SK-N-SH (cell line): Measurements from ENCODE around the gene NTRK3. TPM values are rescaled to one million over a fixed set of nuclear protein-coding genes. Genes with fewer than 3 reads are reported as not detected.

Experiments
- CTCF ChIA-PET: fragments of 300-600, 350-600 bp; formaldehyde crosslinking; extraction: SDS; loops from one replicate; lab custom pipeline; 2021; lab: Yijun Ruan, JAX
- POLR2A ChIA-PET: fragments of 350-600 bp; sonication (Branson Sonifier 250); formaldehyde crosslinking; extraction: SDS; loops from one replicate; lab custom pipeline; 2020; ENCODE audit warnings: antibody characterized with exemption, inconsistent platforms; lab: Yijun Ruan, JAX
- DNase-seq: peaks from one replicate; pipeline ENCODE4 v3.0.0; 2012
- H2AFZ ChIP-seq: fragments of 200-600 bp; sonication (generic); 2 replicates; pipeline ENCODE4 v1.8.1; 2016; ENCODE audit warnings: antibody characterized with exemption, mild to moderate bottlenecking, low read depth
- H3F3A ChIP-seq: fragments of 200-600 bp; sonication (generic); replicated peaks from 2 replicates; pipeline ENCODE3; 2016; ENCODE audit warnings: antibody characterized with exemption, mild to moderate bottlenecking; ENCODE audit not compliant: insufficient read depth
- H3K27ac ChIP-seq, 2 experiments: fragments of 200-500 bp in 1 of 2; fragments of 200-600 bp in 1 of 2; sonication (Bioruptor generic) in 1 of 2; sonication (generic), shearing (Covaris generic) in 1 of 2; 2 replicates each; pipeline versions ENCODE4 v1.5.1 to v1.6.1; 2014 to 2016; ENCODE audit warnings: low read depth in 2 of 2, inconsistent platforms in 1 of 2, low read length in 1 of 2, mild to moderate bottlenecking in 1 of 2, mixed read lengths in 1 of 2
- H3K27me3 ChIP-seq: fragments of 200-600 bp; sonication (generic), shearing (Covaris generic); 2 replicates; pipeline ENCODE4 v1.6.1; 2016; ENCODE audit warnings: mixed run types; ENCODE audit not compliant: insufficient read depth
- H3K36me3 ChIP-seq, 2 experiments: fragments of 200-500 bp in 1 of 2; fragments of 200-600 bp in 1 of 2; sonication (Bioruptor generic) in 1 of 2; sonication (generic) in 1 of 2; replicated peaks in 1 of 2; 2 replicates each; pipeline versions ENCODE3 to v1.5.1; 2014 to 2016; ENCODE audit warnings: low read length in 1 of 2, mild to moderate bottlenecking in 1 of 2; ENCODE audit not compliant: insufficient read depth in 2 of 2, control insufficient read depth in 1 of 2
- H3K4me1 ChIP-seq, 2 experiments: fragments of 200-500 bp in 1 of 2; fragments of 200-600 bp in 1 of 2; sonication (Bioruptor generic) in 1 of 2; sonication (generic), shearing (Covaris generic) in 1 of 2; 2 replicates each; pipeline versions ENCODE4 v1.5.1 to v1.6.1; 2014 to 2016; ENCODE audit warnings: low read depth in 1 of 2, low read length in 1 of 2, mixed run types in 1 of 2; ENCODE audit not compliant: insufficient read depth in 2 of 2, control insufficient read depth in 1 of 2
- H3K4me2 ChIP-seq: fragments of 200-600 bp; sonication (generic), shearing (Covaris generic); 2 replicates; pipeline ENCODE4 v1.6.1; 2017; ENCODE audit warnings: mixed run types
- H3K4me3 ChIP-seq, 2 experiments: fragments of 200-500 bp in 1 of 2; fragments of 200-600 bp in 1 of 2; sonication (Bioruptor generic) in 1 of 2; sonication (generic), shearing (Covaris generic) in 1 of 2; 2 replicates each; pipeline versions ENCODE4 v1.5.1 to v1.8.1; 2014 to 2016; ENCODE audit warnings: low read depth in 2 of 2, inconsistent platforms in 1 of 2, low read length in 1 of 2, mild to moderate bottlenecking in 1 of 2, mixed read lengths in 1 of 2, moderate library complexity in 1 of 2
- H3K79me2 ChIP-seq: fragments of 200-600 bp; sonication (generic); 2 replicates; pipeline ENCODE4 v1.8.1; 2017; ENCODE audit warnings: mild to moderate bottlenecking; ENCODE audit not compliant: insufficient read depth
- H3K9ac ChIP-seq: fragments of 200-600 bp; sonication (generic); 2 replicates; pipeline ENCODE4 v1.6.1; 2017; ENCODE audit warnings: mixed run types
- H3K9me2 ChIP-seq: fragments of 200-600 bp; sonication (generic); 2 replicates; pipeline ENCODE4 v1.6.1; 2017; ENCODE audit warnings: mixed run types
- H3K9me3 ChIP-seq: fragments of 200-600 bp; sonication (generic); 2 replicates; pipeline ENCODE4 v1.6.1; 2017; ENCODE audit warnings: mixed run types, mild to moderate bottlenecking, moderate library complexity
- H4K20me1 ChIP-seq: fragments of 200-600 bp; sonication (generic); 2 replicates; pipeline ENCODE4 v1.6.1; 2017; ENCODE audit warnings: mild to moderate bottlenecking, mixed run types; ENCODE audit not compliant: insufficient read depth
- EP300 ChIP-seq, 2 experiments: IDR thresholded peaks; 2 replicates each; pipeline versions ENCODE4 v1.4.0 to v1.6.1; 2012; ENCODE audit warnings: borderline replicate concordance in 1 of 2, low read depth in 1 of 2, low read length in 1 of 2
- EZH2phosphoT487 ChIP-seq: fragments of 200-600 bp; sonication (generic); IDR thresholded peaks from 2 replicates; pipeline ENCODE4 v1.6.1; 2017; ENCODE audit warnings: low read depth, mixed run types, mild to moderate bottlenecking, antibody characterized with exemption, moderate library complexity, borderline replicate concordance
- FOXJ3 ChIP-seq: sonication (generic); formaldehyde crosslinking; IDR thresholded peaks from 2 replicates; pipeline ENCODE4 v1.5.1; 2020; ENCODE audit warnings: mild to moderate bottlenecking, missing genetic modification reagents
- MEF2A ChIP-seq: IDR thresholded peaks from 2 replicates; pipeline ENCODE4 v1.4.0; 2012; ENCODE audit warnings: low read depth, borderline replicate concordance
- MXI1 ChIP-seq: IDR thresholded peaks from 2 replicates; pipeline ENCODE4 v1.6.1; 2012; ENCODE audit warnings: mild to moderate bottlenecking, low read depth, low read length, improper control_type of control experiment
- POLR2AphosphoS5 ChIP-seq: IDR thresholded peaks from 2 replicates; pipeline ENCODE4 v1.6.1; 2012; ENCODE audit warnings: low read depth, low read length
- YY1 ChIP-seq: IDR thresholded peaks from 2 replicates; pipeline ENCODE4 v1.4.0; 2012; ENCODE audit warnings: low read depth, mild to moderate bottlenecking
- WGBS: methylation state at CpG from one replicate; pipeline ENCODE4 v1.1.6; 2017; ENCODE audit warnings: low lambda C conversion rate; 5-methylcytosine and 5-hydroxymethylcytosine counted together
- polyA plus RNA-seq, 3 experiments: library from polyadenylated mRNA; depleted of rRNA; stranded (reverse); fragments of >200 nt; gene quantifications; 2 replicates each; pipeline ENCODE4 v1.2.3, GENCODE V29; 2012
- TF ChIP-seq, protein P1 (sequence below): IDR thresholded peaks from 2 replicates; pipeline ENCODE4 v1.6.1; 2012; ENCODE audit warnings: mild to moderate bottlenecking, low read depth, low read length, moderate library complexity

Gene NTRK3
- polyA plus RNA-seq, 1 of the 3 experiments (the other 2 are of a cell fraction), result 2.6 TPM

DNA sequence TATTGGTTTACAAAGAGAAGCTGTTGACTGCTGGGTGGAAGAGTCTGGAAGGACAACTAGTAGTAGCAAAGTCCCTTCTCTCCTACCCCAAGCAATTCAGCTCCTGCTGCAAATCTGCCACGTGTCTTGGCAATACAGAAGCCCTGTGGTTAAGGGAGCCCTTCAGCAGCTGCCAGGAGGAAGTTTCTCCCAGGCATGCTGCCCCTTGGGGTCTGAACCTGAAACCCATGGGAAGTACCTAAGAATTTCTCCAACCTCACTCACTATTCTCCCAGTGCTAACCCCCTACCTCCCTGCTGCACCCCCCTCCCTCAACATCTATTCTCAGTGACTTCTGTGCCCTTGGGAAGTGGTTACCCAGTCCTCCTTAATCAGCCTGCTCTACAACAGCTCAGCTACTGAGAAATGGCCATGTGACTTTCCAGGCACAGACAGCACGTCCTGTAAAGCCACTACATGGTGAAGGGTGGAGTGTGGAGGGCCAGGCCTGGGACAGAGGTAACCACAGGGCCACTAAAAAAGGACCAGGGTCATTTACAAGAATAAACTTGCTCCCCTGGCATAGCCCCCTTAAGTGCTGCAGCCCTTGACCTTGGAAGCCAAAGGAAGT, 316.6 kb downstream of the NTRK3 start:
- no peak overlapping the region for H2AFZ ChIP-seq
- no peak for DNase-seq
- TF ChIP-seq EP300 (IDR thresholded peaks at IDR 0.05; ENCODE audit: borderline replicate concordance in 1 of 2, low read depth in 1 of 2, low read length in 1 of 2), result no peak
- CTCF ChIA-PET, result interaction anchor here (0.6 kb wide), 1 partner anchor 48 kb away, joined by 3 read pairs; no protein-coding TSS in a partner anchor
- no peak overlapping the region for H3K27ac ChIP-seq
- H4K20me1 ChIP-seq, result no peaks in the 10 kb centered on the region
- POLR2A ChIA-PET, result no interaction called here
- no peaks in the 10 kb centered on the region for H3K27me3 ChIP-seq
- 40% methylated on average over 2 of the region's 2 CpGs for WGBS
- no peaks in the 10 kb centered on the region for H3K36me3 ChIP-seq
- H3F3A ChIP-seq, result no peaks in the 10 kb centered on the region
- no peaks in the 10 kb centered on the region for H3K9me2 ChIP-seq
- H3K4me2 ChIP-seq, result no peak overlapping the region
- no peak overlapping the region for H3K9ac ChIP-seq
- no peaks in the 10 kb centered on the region for H3K79me2 ChIP-seq
- no peak overlapping the region for H3K4me3 ChIP-seq
- H3K4me1 ChIP-seq, result peaks cover 3 to 5% of the 10 kb centered on the region in 2 experiments; a peak in 1 of 4 replicates
- H3K9me3 ChIP-seq, result no peaks in the 10 kb centered on the region

DNA sequence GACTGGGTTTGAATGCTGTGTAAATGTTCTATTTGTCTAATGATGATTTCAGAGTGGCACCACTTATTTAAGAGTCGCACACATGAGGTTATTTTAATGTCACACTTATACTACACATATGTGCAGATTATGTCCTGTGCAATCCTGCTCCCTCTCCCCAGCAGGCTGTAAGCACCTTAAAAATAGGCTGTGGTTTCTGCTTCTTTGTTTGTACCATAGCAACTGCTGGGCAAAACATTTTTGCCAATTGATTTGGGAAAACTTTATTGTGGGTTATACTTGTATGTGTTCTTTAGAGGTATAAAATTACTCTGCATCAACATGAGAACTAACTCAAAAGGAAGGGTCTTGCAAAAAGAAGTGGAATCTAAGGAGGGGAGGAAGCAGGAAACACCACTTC, 318.5 kb downstream of the NTRK3 start:
- ChIA-PET POLR2A (no interaction called here), CTCF (no interaction called here)

More for the DNA sequence above, 318.5 kb downstream of the NTRK3 start:
- Histone ChIP-seq H3K4me1 (peaks cover 3 to 5% of the 10 kb centered on the region in 2 experiments; a peak in 1 of 4 replicates), H3K79me2 (no peaks in the 10 kb centered on the region), H3K4me2 (peak overlapping the region; percentile 45; the same call in 1 of the 2 replicates), H3K9me3 (no peaks in the 10 kb centered on the region), H3K9me2 (no peaks in the 10 kb centered on the region), H3K27me3 (no peaks in the 10 kb centered on the region), H3K4me3 (no peak overlapping the region), H3K36me3 (no peaks in the 10 kb centered on the region), H3F3A (no peaks in the 10 kb centered on the region), H3K9ac (peak overlapping the region; percentile 21; the same call in 1 of the 2 replicates), H2AFZ (peak overlapping the region; percentile 62; the same call in 1 of the 2 replicates), H3K27ac (peak overlapping the region in 1 of 2 experiments; percentile 57; a peak in 2 of 4 replicates), H4K20me1 (no peaks in the 10 kb centered on the region)
- TF ChIP-seq FOXJ3 (CRISPR knock-in tag) (no peak), YY1 (no peak), MXI1 (no peak), POLR2AphosphoS5 (no peak), MEF2A (no peak), EZH2phosphoT487 (no peak)
- TF ChIP-seq, protein P1, sequence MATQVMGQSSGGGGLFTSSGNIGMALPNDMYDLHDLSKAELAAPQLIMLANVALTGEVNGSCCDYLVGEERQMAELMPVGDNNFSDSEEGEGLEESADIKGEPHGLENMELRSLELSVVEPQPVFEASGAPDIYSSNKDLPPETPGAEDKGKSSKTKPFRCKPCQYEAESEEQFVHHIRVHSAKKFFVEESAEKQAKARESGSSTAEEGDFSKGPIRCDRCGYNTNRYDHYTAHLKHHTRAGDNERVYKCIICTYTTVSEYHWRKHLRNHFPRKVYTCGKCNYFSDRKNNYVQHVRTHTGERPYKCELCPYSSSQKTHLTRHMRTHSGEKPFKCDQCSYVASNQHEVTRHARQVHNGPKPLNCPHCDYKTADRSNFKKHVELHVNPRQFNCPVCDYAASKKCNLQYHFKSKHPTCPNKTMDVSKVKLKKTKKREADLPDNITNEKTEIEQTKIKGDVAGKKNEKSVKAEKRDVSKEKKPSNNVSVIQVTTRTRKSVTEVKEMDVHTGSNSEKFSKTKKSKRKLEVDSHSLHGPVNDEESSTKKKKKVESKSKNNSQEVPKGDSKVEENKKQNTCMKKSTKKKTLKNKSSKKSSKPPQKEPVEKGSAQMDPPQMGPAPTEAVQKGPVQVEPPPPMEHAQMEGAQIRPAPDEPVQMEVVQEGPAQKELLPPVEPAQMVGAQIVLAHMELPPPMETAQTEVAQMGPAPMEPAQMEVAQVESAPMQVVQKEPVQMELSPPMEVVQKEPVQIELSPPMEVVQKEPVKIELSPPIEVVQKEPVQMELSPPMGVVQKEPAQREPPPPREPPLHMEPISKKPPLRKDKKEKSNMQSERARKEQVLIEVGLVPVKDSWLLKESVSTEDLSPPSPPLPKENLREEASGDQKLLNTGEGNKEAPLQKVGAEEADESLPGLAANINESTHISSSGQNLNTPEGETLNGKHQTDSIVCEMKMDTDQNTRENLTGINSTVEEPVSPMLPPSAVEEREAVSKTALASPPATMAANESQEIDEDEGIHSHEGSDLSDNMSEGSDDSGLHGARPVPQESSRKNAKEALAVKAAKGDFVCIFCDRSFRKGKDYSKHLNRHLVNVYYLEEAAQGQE, result no peak
- DNase-seq, result no peak
- WGBS, result 36% methylated on average over 1 of the region's 1 CpG
